K562 (cell line): ENCODE measurements around the gene MPHOSPH9. TPM values are rescaled to one million over a fixed set of nuclear protein-coding genes. Genes with fewer than 3 reads are reported as not detected.
A peak's percentile ranks its signal among the peaks of the same experiment; 100 is the strongest.

Experiments
- C11orf30 ChIP-seq: fragments of 450-650 bp; IDR thresholded peaks from 2 replicates; pipeline ENCODE4 v1.6.1; 2016; ENCODE audit warnings: low read depth, mild to moderate bottlenecking
- KDM2B ChIP-seq: fragments of 250-450 bp; sonication (Bioruptor Pico); IDR thresholded peaks from 2 replicates; pipeline ENCODE4 v1.8.0; 2021; ENCODE audit warnings: mild to moderate bottlenecking, moderate library complexity
- MEF2A ChIP-seq: IDR thresholded peaks from 2 replicates; pipeline ENCODE4 v1.6.1; 2011; ENCODE audit warnings: low read depth, mild to moderate bottlenecking, low read length, moderate library complexity; ENCODE audit not compliant: control insufficient read depth
- MEF2D ChIP-seq: conservative IDR thresholded peaks from 2 replicates; pipeline ENCODE4 v1.6.1; 2016; ENCODE audit warnings: low read depth, missing genetic modification characterization, missing compliant biosample characterization
- NCOR1 ChIP-seq: fragments of 450-650 bp; IDR thresholded peaks from 2 replicates; pipeline ENCODE4 v1.6.1; 2016; ENCODE audit warnings: mild to moderate bottlenecking, moderate library complexity
- SUPT5H ChIP-seq: fragments of 450-650 bp; IDR thresholded peaks from 2 replicates; pipeline ENCODE4 v1.6.1; 2016
- YY1 ChIP-seq, 3 experiments: IDR thresholded peaks; 2 replicates each; pipeline ENCODE4 v1.6.1; 2011; ENCODE audit warnings: low read length in 2 of 3, mild to moderate bottlenecking in 2 of 3, moderate library complexity in 2 of 3, borderline replicate concordance in 1 of 3, control low read depth in 1 of 3, low read depth in 1 of 3; ENCODE audit not compliant: insufficient read depth in 3 of 3, insufficient replicate concordance in 2 of 3, control insufficient read depth in 1 of 3, insufficient read length in 1 of 3; ENCODE audit errors: extremely low read depth in 1 of 3
- ZBTB7A ChIP-seq: IDR thresholded peaks from 2 replicates; pipeline ENCODE4 v1.6.1; 2011; ENCODE audit warnings: low read depth, mild to moderate bottlenecking, low read length, moderate library complexity, borderline replicate concordance; ENCODE audit not compliant: control insufficient read depth
- ZNF184 ChIP-seq: sonication (generic); formaldehyde crosslinking; IDR thresholded peaks from 2 replicates; pipeline ENCODE4 v1.5.0; 2020; ENCODE audit warnings: missing genetic modification reagents
- ZNF384 ChIP-seq: IDR thresholded peaks from 2 replicates; pipeline ENCODE4 v1.6.1; 2012; ENCODE audit warnings: low read depth, low read length, improper control_type of control experiment
- ZNF57 ChIP-seq: fragments of 450-650 bp; formaldehyde crosslinking; IDR thresholded peaks from 2 replicates; pipeline ENCODE4 v1.4.0; 2020; ENCODE audit warnings: mild to moderate bottlenecking, moderate library complexity
- ZNF766 ChIP-seq: fragments of 200-800 bp; sonication (Bioruptor generic); conservative IDR thresholded peaks from 2 replicates; pipeline ENCODE4 v1.6.1; 2016; ENCODE audit warnings: missing genetic modification characterization, missing compliant biosample characterization
- polyA plus RNA-seq, 8 experiments: library from polyadenylated mRNA; depleted of rRNA in 4 of 8; stranded (reverse) in 5 of 8; unstranded in 3 of 8; fragments of >200 nt; fragmentation: Nextera tagmentation in 2 of 8; fragmentation: Illumina TruSeq in 1 of 8; extraction: Ambion mirVana in 2 of 8; extraction: Trizol in 1 of 8; gene quantifications; 2 replicates each; pipeline versions ENCODE4 v1.2.1 to v1.2.3, GENCODE V29; 2011 to 2014; ENCODE audit warnings: inconsistent platforms in 1 of 8, missing spikeins in 1 of 8
- total RNA-seq, 7 experiments: library from RNA; depleted of rRNA in 6 of 7; stranded (reverse); fragments of >200 nt in 6 of 7; fragmentation: Illumina TruSeq in 2 of 7; extraction: Trizol in 2 of 7; gene quantifications; 2 replicates each; pipeline versions ENCODE4 v1.2.1 to v1.2.3, GENCODE V29; 2011 to 2021; ENCODE audit warnings: low replicate concordance in 1 of 7
- TF ChIP-seq, protein P1 (sequence below): sonication (generic); formaldehyde crosslinking; IDR thresholded peaks from 2 replicates; pipeline ENCODE4 v1.8.1; 2023; ENCODE audit warnings: mild to moderate bottlenecking, missing genetic modification reagents
- TF ChIP-seq, protein P2 (sequence below): fragments of 250-450 bp; sonication (Bioruptor Pico); IDR thresholded peaks from 2 replicates; pipeline ENCODE4 v1.8.0; 2021; ENCODE audit warnings: moderate library complexity, mild to moderate bottlenecking, inconsistent platforms
- TF ChIP-seq, protein P3 (sequence below): fragments of 250-450 bp; sonication (Bioruptor Pico); IDR thresholded peaks from 2 replicates; pipeline ENCODE4 v1.8.0; 2022; ENCODE audit warnings: moderate library complexity, mild to moderate bottlenecking, inconsistent platforms
- TF ChIP-seq, protein P4 (sequence below): fragments of 450-650 bp; conservative IDR thresholded peaks from 2 replicates; pipeline ENCODE4 v1.6.1; 2016; ENCODE audit warnings: missing genetic modification characterization, low read depth, mild to moderate bottlenecking, missing compliant biosample characterization, moderate library complexity
- TF ChIP-seq, protein P5 (sequence below): IDR thresholded peaks from 2 replicates; pipeline ENCODE4 v1.6.1; 2012; ENCODE audit warnings: low read depth, low read length, improper control_type of control experiment, borderline replicate concordance

Gene MPHOSPH9
- total and polyA plus RNA-seq, 9 of the 15 experiments (the other 6 are each of a cell fraction or from before 2014, with no cell fraction given), result 14.2 to 103 (median 54.5) TPM

DNA sequence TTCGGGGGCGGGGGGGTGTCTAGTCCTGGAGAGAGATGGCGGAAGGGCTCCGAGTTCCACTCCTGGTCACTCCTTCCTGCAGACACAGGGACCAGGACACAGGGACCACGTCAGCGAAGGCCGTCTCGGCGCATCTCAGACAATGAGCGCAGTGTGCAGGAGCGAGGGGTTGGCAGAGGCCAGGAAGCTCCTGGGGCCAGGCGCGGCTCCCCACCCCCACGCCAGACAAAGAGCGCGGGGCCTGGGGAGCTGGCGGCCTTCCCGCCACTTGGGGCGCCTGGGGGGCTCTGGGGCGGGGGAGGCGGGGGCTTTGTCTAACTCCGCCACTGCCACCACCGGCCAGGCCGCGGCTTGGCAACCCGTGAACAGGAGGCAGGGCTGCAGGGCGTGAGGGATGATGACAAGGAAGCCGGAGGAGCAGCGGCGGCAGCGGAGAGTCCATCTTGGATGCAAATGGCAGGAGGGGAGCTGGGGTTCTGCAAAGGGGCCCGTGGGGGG is 36.5 kb upstream of the MPHOSPH9 start (continued):
- TF ChIP-seq, protein P1, sequence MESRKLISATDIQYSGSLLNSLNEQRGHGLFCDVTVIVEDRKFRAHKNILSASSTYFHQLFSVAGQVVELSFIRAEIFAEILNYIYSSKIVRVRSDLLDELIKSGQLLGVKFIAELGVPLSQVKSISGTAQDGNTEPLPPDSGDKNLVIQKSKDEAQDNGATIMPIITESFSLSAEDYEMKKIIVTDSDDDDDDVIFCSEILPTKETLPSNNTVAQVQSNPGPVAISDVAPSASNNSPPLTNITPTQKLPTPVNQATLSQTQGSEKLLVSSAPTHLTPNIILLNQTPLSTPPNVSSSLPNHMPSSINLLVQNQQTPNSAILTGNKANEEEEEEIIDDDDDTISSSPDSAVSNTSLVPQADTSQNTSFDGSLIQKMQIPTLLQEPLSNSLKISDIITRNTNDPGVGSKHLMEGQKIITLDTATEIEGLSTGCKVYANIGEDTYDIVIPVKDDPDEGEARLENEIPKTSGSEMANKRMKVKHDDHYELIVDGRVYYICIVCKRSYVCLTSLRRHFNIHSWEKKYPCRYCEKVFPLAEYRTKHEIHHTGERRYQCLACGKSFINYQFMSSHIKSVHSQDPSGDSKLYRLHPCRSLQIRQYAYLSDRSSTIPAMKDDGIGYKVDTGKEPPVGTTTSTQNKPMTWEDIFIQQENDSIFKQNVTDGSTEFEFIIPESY (CRISPR knock-in tag), result peak; percentile 79
- no peak for TF ChIP-seq ZNF184 (CRISPR knock-in tag)
- TF ChIP-seq NCOR1, result no peak
- TF ChIP-seq, protein P2, sequence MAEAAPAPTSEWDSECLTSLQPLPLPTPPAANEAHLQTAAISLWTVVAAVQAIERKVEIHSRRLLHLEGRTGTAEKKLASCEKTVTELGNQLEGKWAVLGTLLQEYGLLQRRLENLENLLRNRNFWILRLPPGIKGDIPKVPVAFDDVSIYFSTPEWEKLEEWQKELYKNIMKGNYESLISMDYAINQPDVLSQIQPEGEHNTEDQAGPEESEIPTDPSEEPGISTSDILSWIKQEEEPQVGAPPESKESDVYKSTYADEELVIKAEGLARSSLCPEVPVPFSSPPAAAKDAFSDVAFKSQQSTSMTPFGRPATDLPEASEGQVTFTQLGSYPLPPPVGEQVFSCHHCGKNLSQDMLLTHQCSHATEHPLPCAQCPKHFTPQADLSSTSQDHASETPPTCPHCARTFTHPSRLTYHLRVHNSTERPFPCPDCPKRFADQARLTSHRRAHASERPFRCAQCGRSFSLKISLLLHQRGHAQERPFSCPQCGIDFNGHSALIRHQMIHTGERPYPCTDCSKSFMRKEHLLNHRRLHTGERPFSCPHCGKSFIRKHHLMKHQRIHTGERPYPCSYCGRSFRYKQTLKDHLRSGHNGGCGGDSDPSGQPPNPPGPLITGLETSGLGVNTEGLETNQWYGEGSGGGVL (CRISPR knock-in tag), result no peak
- no peak for TF ChIP-seq SUPT5H
- TF ChIP-seq KDM2B (CRISPR knock-in tag), result no peak
- TF ChIP-seq, protein P3, sequence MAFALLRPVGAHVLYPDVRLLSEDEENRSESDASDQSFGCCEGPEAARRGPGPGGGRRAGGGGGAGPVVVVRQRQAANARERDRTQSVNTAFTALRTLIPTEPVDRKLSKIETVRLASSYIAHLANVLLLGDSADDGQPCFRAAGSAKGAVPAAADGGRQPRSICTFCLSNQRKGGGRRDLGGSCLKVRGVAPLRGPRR (CRISPR knock-in tag), result no peak
- TF ChIP-seq MEF2A, result no peak
- no peak for TF ChIP-seq ZNF384
- TF ChIP-seq YY1 (IDR thresholded peaks at IDR 0.05; ENCODE audit: borderline replicate concordance in 1 of 3, control insufficient read depth in 1 of 3, extremely low read depth in 1 of 3, insufficient read depth in 3 of 3, insufficient read length in 1 of 3, insufficient replicate concordance in 2 of 3, low read depth in 1 of 3, low read length in 2 of 3), result peak in 2 of 3 experiments; percentile 39 to 54
- TF ChIP-seq, protein P4, sequence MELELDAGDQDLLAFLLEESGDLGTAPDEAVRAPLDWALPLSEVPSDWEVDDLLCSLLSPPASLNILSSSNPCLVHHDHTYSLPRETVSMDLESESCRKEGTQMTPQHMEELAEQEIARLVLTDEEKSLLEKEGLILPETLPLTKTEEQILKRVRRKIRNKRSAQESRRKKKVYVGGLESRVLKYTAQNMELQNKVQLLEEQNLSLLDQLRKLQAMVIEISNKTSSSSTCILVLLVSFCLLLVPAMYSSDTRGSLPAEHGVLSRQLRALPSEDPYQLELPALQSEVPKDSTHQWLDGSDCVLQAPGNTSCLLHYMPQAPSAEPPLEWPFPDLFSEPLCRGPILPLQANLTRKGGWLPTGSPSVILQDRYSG (tag), result no peak
- no peak for TF ChIP-seq MEF2D (tag)
- TF ChIP-seq ZNF766 (CRISPR knock-in tag), result no peak
- TF ChIP-seq C11orf30, result no peak
- TF ChIP-seq ZNF57, result no peak
- peak; percentile 31; the same call in 1 of the 2 replicates for TF ChIP-seq ZBTB7A
- TF ChIP-seq, protein P5, sequence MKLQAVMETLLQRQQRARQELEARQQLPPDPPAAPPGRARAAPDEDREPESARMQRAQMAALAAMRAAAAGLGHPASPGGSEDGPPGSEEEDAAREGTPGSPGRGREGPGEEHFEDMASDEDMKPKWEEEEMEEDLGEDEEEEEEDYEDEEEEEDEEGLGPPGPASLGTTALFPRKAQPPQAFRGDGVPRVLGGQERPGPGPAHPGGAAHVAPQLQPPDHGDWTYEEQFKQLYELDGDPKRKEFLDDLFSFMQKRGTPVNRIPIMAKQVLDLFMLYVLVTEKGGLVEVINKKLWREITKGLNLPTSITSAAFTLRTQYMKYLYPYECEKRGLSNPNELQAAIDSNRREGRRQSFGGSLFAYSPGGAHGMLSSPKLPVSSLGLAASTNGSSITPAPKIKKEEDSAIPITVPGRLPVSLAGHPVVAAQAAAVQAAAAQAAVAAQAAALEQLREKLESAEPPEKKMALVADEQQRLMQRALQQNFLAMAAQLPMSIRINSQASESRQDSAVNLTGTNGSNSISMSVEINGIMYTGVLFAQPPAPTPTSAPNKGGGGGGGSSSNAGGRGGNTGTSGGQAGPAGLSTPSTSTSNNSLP, result no peak
